HG02763 (cell line): ENCODE results near the gene NR2C1.

Experiments
- ATAC-seq: cut with Tn5 transposase; IDR thresholded peaks from one replicate; pipeline ENCODE4 v1.9.1; 2021; ENCODE audit warnings: mild to moderate bottlenecking, moderate library complexity; ENCODE audit not compliant: unreplicated experiment

Gene NR2C1

DNA sequence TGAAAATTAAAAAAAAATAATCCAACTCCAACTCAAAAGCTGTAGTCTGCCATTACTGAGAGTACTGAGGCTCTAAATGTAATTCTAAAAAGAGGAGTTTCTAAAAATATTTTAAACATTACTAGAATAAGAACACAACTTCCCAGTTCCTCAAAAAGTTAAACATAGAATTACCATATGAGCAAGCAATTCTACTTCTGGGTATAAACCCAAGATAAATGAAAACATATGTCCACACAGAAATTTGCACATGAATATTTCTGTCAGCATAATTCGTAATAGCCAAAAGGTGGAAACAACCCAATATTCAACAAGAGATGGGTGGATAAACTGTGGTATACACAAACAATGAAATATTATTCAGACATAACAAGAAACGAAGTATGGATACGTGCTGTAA is 15.0 kb upstream of the NR2C1 start:
- no peak for ATAC-seq

- no peak for ATAC-seq
These were observed 12.2 kb upstream of the NR2C1 start for GRCh38 chr12:95085612-95086011.

DNA sequence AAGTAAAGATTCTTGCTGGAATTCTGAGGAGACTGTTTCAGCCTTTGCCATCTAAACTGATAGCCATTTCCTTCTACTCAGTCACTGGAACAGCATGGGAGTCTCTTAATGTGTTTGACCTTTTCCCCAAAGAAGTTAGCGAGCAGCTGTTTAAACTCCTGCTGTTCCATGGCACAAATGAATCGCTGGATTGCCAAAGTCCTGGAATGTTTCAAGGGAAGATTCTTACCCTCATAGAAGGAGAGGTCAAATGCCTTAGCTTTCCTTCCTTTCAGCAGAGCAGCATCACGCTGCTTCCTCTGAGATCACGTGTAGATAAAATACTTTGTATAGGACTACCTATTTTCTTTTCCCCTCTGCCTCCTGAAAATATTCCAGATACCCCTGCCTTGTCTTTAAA is 10.5 kb upstream of the NR2C1 start:
- no peak for ATAC-seq

GRCh38 chr12:95083471-95083870 is 10.1 kb upstream of the NR2C1 start:
- ATAC-seq, result no peak

DNA sequence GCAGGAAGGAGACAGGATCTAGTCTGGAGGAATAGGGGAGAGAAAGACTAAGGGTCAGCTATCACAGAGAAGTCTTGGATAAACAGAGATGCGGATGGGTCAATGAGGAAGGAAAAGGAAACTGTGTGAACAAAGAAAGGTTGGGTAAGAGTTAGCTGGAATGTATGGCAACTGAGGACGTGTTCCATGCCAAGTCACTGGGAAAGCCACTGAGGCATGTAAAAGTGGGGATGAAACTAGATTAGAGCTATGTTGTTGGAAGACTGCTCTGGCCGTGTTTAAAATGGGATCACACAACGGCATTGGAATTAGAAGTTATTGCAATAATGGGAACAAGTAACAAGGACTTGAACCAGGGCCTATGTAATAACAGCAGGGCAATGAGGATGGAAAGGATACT is 3.9 kb upstream of the NR2C1 start:
- no peak for ATAC-seq

DNA sequence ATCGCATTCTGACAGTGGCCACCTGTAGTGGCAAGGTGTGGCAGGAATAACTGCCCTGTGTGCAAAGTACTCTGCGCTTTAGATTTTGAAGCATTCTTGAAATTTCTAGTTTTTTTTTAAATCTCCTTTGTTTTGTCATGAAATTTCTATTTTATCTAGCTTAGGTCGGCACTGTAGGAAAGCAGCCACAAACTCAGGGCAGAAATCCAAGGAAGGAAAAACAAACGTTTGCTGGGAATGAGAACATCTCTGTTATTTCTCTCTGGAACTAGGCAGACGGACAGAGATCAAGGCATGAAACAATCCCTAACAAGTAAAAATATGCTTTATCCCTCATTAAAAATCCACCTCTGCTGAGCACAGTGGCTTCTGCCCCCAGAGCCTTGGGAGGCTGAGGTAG is 1.3 kb upstream of the NR2C1 start:
- ATAC-seq, result no peak

GRCh38 chr12:95073698-95074520 is 491 bp upstream of the NR2C1 start:
- ATAC-seq, result no peak

DNA sequence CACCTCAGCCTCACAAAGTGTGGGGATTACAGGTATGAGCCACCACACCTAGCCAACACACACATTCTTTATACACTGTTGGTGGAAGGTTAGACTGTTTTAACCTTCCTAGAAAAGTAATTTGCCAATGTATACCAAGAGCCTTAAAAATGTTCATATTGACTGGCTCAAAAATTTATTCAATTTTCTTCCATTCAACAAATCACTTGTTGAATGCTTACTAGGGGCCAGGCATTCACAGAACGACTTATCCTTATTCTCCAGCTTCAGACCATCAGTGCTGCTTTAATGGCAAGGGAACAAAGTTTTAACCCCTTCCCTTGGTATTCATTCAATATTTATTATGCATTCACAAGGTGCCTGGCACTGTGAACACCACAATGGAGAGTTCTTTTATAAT is 3.0 kb downstream of the NR2C1 start:
- no peak for ATAC-seq

DNA sequence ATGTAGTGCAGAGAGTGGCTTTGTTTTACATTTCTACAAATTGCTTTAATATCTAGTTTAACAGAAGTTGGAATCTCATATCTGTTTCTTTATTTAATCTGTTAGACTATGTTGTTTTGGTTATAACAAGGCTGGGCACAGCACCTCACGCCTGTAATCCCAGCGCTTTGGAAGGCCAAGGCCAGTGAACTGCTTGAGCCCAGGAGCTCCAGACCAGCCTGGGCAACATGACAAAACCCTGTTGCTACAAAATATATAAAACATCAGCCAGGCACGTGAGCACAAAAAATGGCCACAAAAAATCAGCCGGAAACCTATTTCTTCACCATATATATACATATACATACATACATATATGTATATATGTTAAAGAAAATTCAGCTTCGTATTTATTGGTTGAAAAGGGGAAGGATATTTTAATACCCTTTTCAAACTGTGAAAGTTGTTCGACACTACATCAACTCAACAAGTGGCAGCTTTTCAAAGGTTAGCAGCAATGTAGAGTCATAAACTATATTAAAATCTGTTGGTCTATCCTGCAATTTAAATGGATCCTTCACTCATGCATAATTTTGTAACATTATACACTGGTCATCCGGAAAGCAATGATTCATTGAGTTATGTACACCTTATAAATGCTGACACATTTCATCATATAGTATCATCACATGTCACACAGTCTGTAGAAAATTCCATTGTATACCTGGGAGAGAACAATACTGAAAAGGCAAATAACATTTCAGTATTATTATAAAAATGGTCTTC is 7.1 kb downstream of the NR2C1 start:
- no peak for ATAC-seq

- no peak for ATAC-seq
These were observed 12.5 kb downstream of the NR2C1 start for GRCh38 chr12:95060951-95061350.

- ATAC-seq, result no peak
These were observed 13.4 kb downstream of the NR2C1 start for GRCh38 chr12:95059984-95060383.

- ATAC-seq, result no peak
These were observed 16.0 kb downstream of the NR2C1 start for GRCh38 chr12:95057424-95057823.

DNA sequence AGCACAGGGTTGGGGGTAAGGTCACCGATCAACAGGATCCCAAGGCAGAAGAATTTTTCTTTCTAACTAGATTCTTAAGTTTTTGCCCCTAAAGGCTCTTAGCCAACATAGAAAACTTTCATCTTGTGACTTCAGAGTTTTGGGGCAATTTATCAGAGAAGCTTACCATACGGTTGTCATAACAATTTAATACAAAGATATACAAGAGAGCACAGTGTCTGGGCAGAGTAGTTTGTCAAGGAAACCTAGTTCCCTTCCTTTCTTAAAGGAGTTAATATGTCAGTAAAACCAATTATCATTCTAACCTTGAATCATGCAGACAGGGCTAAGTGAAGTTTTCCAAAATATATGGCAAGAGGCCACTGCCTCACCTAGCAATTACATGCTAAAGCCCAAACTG is 18.4 kb downstream of the NR2C1 start:
- no peak for ATAC-seq

DNA sequence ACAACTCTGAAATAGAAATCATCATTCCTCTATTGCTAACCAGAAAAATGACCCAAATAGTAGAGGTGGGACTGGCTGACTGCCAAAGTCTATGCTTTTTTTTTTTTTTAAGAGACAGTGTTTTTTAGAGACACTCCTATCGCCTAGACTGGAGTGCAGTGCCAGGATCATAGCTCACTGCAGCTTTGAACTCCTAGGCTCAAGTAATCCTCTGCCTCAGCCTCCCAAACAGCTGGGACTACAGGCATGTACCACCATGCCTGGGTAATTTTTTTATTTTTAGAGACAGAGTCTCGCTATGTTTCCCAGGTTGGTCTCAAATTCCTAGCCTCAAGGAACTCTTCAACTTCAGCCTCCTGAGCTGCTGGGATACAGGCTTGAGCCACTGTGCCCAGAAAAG is 19.2 kb downstream of the NR2C1 start:
- ATAC-seq, result no peak

GRCh38 chr12:95051241-95051640 is 22.2 kb downstream of the NR2C1 start:
- no peak for ATAC-seq

DNA sequence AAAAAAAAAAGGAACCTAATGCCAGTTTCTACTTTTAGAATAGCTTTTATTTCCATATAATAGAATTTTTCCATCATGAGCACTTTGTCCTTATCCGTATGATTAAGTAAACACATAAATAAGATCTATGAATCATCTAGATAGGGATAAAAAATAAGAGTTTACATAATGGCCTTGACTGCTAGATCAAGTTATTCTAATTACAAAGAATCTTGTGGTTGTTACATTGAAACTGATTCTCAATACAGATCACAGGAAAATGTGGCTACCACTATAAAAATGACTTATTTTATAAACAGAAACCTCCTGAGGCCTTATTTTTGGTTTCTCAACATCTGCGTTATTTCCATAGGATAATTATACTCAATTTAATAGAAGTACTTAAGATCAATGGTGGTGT is 35.5 kb downstream of the NR2C1 start:
- no peak for ATAC-seq

DNA sequence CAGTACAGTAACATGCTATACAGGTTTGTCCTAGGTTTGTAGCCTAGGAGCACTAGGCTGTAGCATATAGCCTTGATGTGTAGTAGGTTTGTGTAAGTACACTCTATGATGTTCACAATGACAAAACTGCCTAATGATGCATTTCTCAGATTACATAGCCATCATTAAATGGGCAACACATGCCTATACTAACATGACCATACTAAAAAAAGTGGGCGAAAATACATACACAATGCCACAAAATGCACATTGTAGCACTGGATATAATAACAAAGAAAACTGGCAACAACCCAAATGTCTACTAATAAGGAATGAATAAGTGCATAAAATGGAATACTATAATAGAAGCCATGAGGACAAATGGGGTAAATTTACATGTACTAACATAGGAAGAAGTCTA is 38.7 kb downstream of the NR2C1 start:
- no peak for ATAC-seq

GRCh38 chr12:95022477-95022876 is 50.9 kb downstream of the NR2C1 start:
- ATAC-seq, result no peak

GRCh38 chr12:95017482-95017881 is 55.9 kb downstream of the NR2C1 start:
- no peak for ATAC-seq

DNA sequence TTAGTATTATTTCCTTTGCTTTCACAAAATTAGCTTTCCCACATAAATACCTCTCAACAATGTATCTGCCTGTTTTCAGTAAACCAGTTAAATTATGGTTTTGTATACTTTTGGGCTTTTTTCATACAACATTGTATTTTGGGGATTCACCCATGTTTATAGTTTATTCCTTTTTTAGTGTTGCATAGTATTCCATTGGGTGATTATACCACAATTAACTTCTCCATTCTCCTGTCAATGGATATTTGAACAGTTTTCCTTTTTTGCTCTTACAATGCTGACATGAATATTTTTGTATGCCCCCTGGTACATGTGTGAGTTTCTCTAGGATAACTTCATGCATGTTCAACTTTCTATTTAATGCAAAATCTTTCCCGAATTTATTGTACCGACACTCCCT is 57.3 kb downstream of the NR2C1 start:
- ATAC-seq, result no peak

DNA sequence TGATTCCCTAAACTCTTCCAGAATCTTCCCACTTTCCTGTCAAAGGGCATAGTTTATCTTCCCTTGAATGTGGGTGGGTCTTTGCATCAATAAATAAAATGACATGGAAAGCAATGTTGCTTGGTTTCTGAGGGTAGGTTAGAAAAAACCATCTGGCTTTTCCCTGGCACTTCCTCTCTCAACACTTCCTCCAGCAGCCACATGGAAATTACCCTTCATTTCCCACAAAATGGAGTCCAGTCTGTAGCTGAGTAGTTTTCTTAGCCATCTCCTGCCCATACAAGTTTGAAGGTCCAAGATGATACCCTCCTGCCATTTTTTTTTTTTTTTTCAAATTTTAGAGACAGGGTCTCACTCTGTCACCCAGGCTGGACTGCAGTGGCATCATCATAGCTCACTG is 58.9 kb downstream of the NR2C1 start:
- ATAC-seq, result no peak

DNA sequence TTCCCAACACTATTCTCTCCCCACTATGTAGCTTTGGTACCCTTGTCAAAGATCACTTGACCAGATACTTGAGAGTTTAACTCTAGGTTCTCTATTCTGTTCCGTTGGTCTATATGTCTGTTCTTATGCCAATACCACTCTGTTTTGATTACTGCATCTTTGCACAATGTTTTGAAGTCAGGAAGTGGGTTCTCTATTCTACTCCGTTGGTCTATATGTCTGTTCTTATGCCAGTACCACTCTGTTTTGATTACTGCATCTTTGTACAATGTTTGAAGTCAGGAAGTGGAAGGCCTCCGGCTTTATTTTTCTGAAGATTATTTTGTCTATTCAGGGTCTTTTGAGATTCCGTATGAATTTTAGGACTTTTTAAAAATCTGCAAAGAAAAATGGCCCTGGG is 67.2 kb downstream of the NR2C1 start:
- ATAC-seq, result no peak
